H9 (cell line): ENCODE results near the gene COLQ. TPM values are rescaled to one million over a fixed set of nuclear protein-coding genes. Genes with fewer than 3 reads are reported as not detected.

Experiments
- DNase-seq: peaks from one replicate; pipeline ENCODE4 v3.0.0-alpha.2; 2017
- H2AFZ ChIP-seq: one replicate; pipeline ENCODE4 v1.6.1; 2013; ENCODE audit warnings: mild to moderate bottlenecking, low read length, control low read depth, moderate library complexity
- H2AK5ac ChIP-seq: 2 replicates; pipeline ENCODE4 v1.6.1; 2013; ENCODE audit warnings: low read length, control low read depth, mixed read lengths; ENCODE audit not compliant: insufficient read length
- H2BK120ac ChIP-seq: one replicate; pipeline ENCODE4 v1.6.1; 2013; ENCODE audit warnings: low read depth, mild to moderate bottlenecking, low read length, control low read depth, inconsistent platforms; ENCODE audit not compliant: poor library complexity, severe bottlenecking
- H2BK12ac ChIP-seq: 2 replicates; pipeline ENCODE4 v1.6.1; 2013; ENCODE audit warnings: low read length, control low read depth, mixed read lengths, low read depth; ENCODE audit not compliant: insufficient read length
- H2BK15ac ChIP-seq: 2 replicates; pipeline ENCODE4 v1.6.1; 2013; ENCODE audit warnings: low read depth, low read length, control low read depth
- H2BK20ac ChIP-seq: one replicate; pipeline ENCODE4 v1.6.1; 2013; ENCODE audit warnings: low read depth, mild to moderate bottlenecking, low read length, control low read depth, inconsistent platforms; ENCODE audit not compliant: poor library complexity, severe bottlenecking
- H2BK5ac ChIP-seq: 2 replicates; pipeline ENCODE4 v1.6.1; 2013; ENCODE audit warnings: low read length, control low read depth, mixed read lengths; ENCODE audit not compliant: insufficient read length
- H3K14ac ChIP-seq: 2 replicates; pipeline ENCODE4 v1.6.1; 2013; ENCODE audit warnings: low read length, control low read depth; ENCODE audit not compliant: insufficient read depth
- H3K18ac ChIP-seq: 2 replicates; pipeline ENCODE4 v1.6.1; 2013; ENCODE audit warnings: low read depth, mild to moderate bottlenecking, mixed read lengths, low read length, control low read depth; ENCODE audit not compliant: insufficient read length
- H3K23ac ChIP-seq: 2 replicates; pipeline ENCODE4 v1.6.1; 2013; ENCODE audit warnings: low read length, control low read depth, mixed read lengths, low read depth; ENCODE audit not compliant: insufficient read length
- H3K23me2 ChIP-seq: 2 replicates; pipeline ENCODE4 v1.6.1; 2013; ENCODE audit warnings: low read depth, mild to moderate bottlenecking, mixed read lengths, low read length, control low read depth; ENCODE audit not compliant: insufficient read length, poor library complexity, severe bottlenecking
- H3K27ac ChIP-seq: 2 replicates; pipeline ENCODE4 v1.5.1; 2013; ENCODE audit warnings: low read length, control low read depth, mixed read lengths, low read depth; ENCODE audit not compliant: insufficient read length
- H3K27me3 ChIP-seq: 2 replicates; pipeline ENCODE4 v1.6.1; 2013; ENCODE audit warnings: low read length, control low read depth, inconsistent platforms; ENCODE audit not compliant: insufficient read depth
- H3K4ac ChIP-seq: 2 replicates; pipeline ENCODE4 v1.6.1; 2013; ENCODE audit warnings: low read depth, mild to moderate bottlenecking, control low read depth, inconsistent platforms, low read length, moderate library complexity
- H3K4me1 ChIP-seq: 2 replicates; pipeline ENCODE4 v1.6.1; 2013; ENCODE audit warnings: low read length, control low read depth, inconsistent platforms; ENCODE audit not compliant: insufficient read depth
- H3K4me2 ChIP-seq: 2 replicates; pipeline ENCODE4 v1.6.1; 2013; ENCODE audit warnings: low read length, control low read depth, mixed read lengths; ENCODE audit not compliant: insufficient read length, insufficient read depth
- H3K56ac ChIP-seq: 2 replicates; pipeline ENCODE4 v1.6.1; 2013; ENCODE audit warnings: low read depth, mild to moderate bottlenecking, mixed read lengths, low read length, control low read depth; ENCODE audit not compliant: insufficient read length
- H3K79me1 ChIP-seq: 2 replicates; pipeline ENCODE4 v1.6.1; 2013; ENCODE audit warnings: low read depth, mild to moderate bottlenecking, moderate library complexity, low read length, control low read depth, inconsistent platforms; ENCODE audit not compliant: insufficient read depth, poor library complexity, severe bottlenecking
- H3K79me2 ChIP-seq: 2 replicates; pipeline ENCODE4 v1.6.1; 2013; ENCODE audit warnings: low read length, control low read depth, inconsistent platforms; ENCODE audit not compliant: insufficient read depth
- H3K9ac ChIP-seq: 2 replicates; pipeline ENCODE4 v1.6.1; 2013; ENCODE audit warnings: low read length, control low read depth, mixed read lengths; ENCODE audit not compliant: insufficient read length; ENCODE audit errors: extremely low read depth
- H3K9me3 ChIP-seq: one replicate; pipeline ENCODE4 v1.6.1; 2013; ENCODE audit warnings: low read depth, low read length, inconsistent platforms; ENCODE audit not compliant: control insufficient read depth
- H3T11ph ChIP-seq: one replicate; pipeline ENCODE4 v1.6.1; 2013; ENCODE audit warnings: mild to moderate bottlenecking, low read length, control low read depth, inconsistent platforms
- H4K20me1 ChIP-seq: one replicate; pipeline ENCODE4 v1.6.1; 2013; ENCODE audit not compliant: control insufficient read depth, insufficient read length, insufficient read depth
- H4K5ac ChIP-seq: 2 replicates; pipeline ENCODE4 v1.6.1; 2013; ENCODE audit warnings: low read depth, mild to moderate bottlenecking, mixed read lengths, low read length, control low read depth; ENCODE audit not compliant: insufficient read length
- H4K8ac ChIP-seq: replicated peaks from 2 replicates; pipeline ENCODE4 v1.6.1; 2013; ENCODE audit warnings: low read length, control low read depth, mixed read lengths, low read depth; ENCODE audit not compliant: insufficient read length
- H4K91ac ChIP-seq: 2 replicates; pipeline ENCODE4 v1.6.1; 2013; ENCODE audit warnings: low read depth, mild to moderate bottlenecking, moderate library complexity, mixed read lengths, low read length, control low read depth; ENCODE audit not compliant: insufficient read length
- H3K27ac Mint-ChIP-seq, 3 experiments: 2 replicates in 2 of 3; 3 replicates in 1 of 3; pipeline ENCODE4 v1.8.0; 2020 to 2021; ENCODE audit warnings: mixed read lengths in 3 of 3, mild to moderate bottlenecking in 1 of 3, moderate library complexity in 1 of 3
- H3K27me3 Mint-ChIP-seq: 2 replicates; pipeline ENCODE4 v1.8.0; 2021; ENCODE audit warnings: low read depth, mild to moderate bottlenecking, moderate library complexity, mixed read lengths
- H3K36me3 Mint-ChIP-seq, 3 experiments: 2 replicates in 2 of 3; 3 replicates in 1 of 3; pipeline ENCODE4 v1.8.0; 2020 to 2021; ENCODE audit warnings: low read depth in 3 of 3, mixed read lengths in 3 of 3; ENCODE audit not compliant: insufficient read depth in 1 of 3
- H3K4me1 Mint-ChIP-seq, 2 experiments: 2 replicates each; pipeline ENCODE4 v1.8.0; 2020; ENCODE audit warnings: mixed read lengths in 2 of 2
- H3K4me3 Mint-ChIP-seq, 2 experiments: 2 replicates in 1 of 2; 3 replicates in 1 of 2; pipeline ENCODE4 v1.8.0; 2020 to 2021; ENCODE audit warnings: mild to moderate bottlenecking in 2 of 2, mixed read lengths in 2 of 2, moderate library complexity in 1 of 2
- H3K9me3 Mint-ChIP-seq, 2 experiments: 2 replicates in 1 of 2; 3 replicates in 1 of 2; pipeline ENCODE4 v1.8.0; 2020; ENCODE audit warnings: mild to moderate bottlenecking in 2 of 2, mixed read lengths in 2 of 2, moderate library complexity in 1 of 2
- WGBS: extraction: QIAGEN DNeasy Blood & Tissue Kit; methylation state at CpG from one replicate; pipeline ENCODE4 v1.1.7; 2013; ENCODE audit warnings: missing lambda C conversion rate, low lambda C conversion rate, mixed read lengths; ENCODE audit not compliant: insufficient read length; ENCODE audit errors: extremely low coverage; 5-methylcytosine and 5-hydroxymethylcytosine counted together
- total RNA-seq: library from RNA; stranded (reverse); gene quantifications from 2 replicates; pipeline ENCODE4 v1.2.1, GENCODE V29; 2021
- TF ChIP-seq, protein P1 (sequence below): fragments of 200-600 bp; sonication (generic); conservative IDR thresholded peaks from 3 replicates; pipeline ENCODE4 v1.8.0; 2021; ENCODE audit warnings: antibody characterized with exemption, mild to moderate bottlenecking

Gene COLQ
- total RNA-seq, 1 experiment from 2014 or later, result 0.61 TPM

DNA sequence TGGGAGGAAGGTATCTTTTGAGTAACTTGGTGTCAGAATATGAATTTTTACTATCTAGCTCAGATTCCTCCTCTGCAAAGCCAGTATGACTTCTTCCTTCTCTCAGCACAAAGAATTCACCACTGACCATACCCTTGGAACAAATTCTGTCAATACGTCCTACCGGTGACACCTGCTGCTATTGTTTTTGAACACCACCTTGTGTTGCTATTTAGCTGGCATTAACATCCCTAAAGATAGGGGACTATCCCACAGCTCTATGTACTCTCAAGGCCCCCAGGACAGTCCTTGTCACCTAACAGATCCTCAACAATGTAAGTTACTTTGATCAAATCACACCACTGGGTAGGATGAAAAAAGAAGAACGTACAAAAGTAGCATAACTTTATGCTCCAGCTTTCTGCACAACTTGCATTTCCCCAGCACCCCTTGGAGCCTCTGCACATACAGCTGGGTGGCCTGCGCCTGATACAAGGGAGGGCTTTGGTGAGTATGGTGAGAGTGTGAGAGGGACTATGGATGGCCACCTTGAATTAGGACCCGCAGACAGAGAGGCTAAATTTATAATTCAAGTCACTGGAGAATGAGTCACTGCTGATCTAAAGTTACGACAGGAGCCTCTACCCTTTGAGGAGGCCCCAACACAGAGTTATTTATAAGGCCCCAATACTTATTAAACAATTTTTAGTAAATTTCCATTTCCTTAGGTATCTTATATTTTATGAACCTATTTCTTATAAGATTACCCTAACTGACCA, 2.3 kb upstream of the COLQ start:
- Histone ChIP-seq H3T11ph (no peak overlapping the region), H2BK20ac (no peak overlapping the region), H3K56ac (no peak overlapping the region), H3K4me1 (peaks cover 8% of the 10 kb centered on the region; the same call in 1 of the 2 replicates), H3K27me3 (peaks cover 2% of the 10 kb centered on the region; the same call in 1 of the 2 replicates), H2BK5ac (no peak overlapping the region), H4K8ac (no peak overlapping the region), H3K18ac (no peak overlapping the region), H3K4me2 (no peak overlapping the region), H2BK120ac (no peak overlapping the region), H3K79me2 (no peaks in the 10 kb centered on the region), H2AFZ (no peak overlapping the region), H3K14ac (no peak overlapping the region), H4K5ac (no peak overlapping the region), H2BK15ac (no peak overlapping the region), H2AK5ac (no peak overlapping the region), H2BK12ac (no peak overlapping the region), H3K27ac (no peak overlapping the region), H3K23me2 (no peaks in the 10 kb centered on the region), H4K20me1 (no peaks in the 10 kb centered on the region), H3K4ac (no peak overlapping the region), H4K91ac (no peak overlapping the region), H3K23ac (no peak overlapping the region), H3K79me1 (no peaks in the 10 kb centered on the region), H3K9ac (no peak overlapping the region), H3K9me3 (no peaks in the 10 kb centered on the region)
- TF ChIP-seq, protein P1, sequence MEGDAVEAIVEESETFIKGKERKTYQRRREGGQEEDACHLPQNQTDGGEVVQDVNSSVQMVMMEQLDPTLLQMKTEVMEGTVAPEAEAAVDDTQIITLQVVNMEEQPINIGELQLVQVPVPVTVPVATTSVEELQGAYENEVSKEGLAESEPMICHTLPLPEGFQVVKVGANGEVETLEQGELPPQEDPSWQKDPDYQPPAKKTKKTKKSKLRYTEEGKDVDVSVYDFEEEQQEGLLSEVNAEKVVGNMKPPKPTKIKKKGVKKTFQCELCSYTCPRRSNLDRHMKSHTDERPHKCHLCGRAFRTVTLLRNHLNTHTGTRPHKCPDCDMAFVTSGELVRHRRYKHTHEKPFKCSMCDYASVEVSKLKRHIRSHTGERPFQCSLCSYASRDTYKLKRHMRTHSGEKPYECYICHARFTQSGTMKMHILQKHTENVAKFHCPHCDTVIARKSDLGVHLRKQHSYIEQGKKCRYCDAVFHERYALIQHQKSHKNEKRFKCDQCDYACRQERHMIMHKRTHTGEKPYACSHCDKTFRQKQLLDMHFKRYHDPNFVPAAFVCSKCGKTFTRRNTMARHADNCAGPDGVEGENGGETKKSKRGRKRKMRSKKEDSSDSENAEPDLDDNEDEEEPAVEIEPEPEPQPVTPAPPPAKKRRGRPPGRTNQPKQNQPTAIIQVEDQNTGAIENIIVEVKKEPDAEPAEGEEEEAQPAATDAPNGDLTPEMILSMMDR, result no peak
- no CpG with 5 or more reads among the region's 6 CpGs for WGBS
- Mint-ChIP-seq H3K9me3 (no peaks in the 10 kb centered on the region), H3K27me3 (peaks cover 45% of the 10 kb centered on the region), H3K4me3 (no peak overlapping the region), H3K4me1 (peaks cover 30 to 39% of the 10 kb centered on the region in 2 experiments), H3K36me3 (no peaks in the 10 kb centered on the region), H3K27ac (no peak overlapping the region)
- no peak for DNase-seq
